ENCODE data around the gene SPATA1. TPM values are rescaled to one million over a fixed set of nuclear protein-coding genes. Genes with fewer than 3 reads are reported as not detected.
A peak's percentile ranks its signal among the peaks of the same experiment; 100 is the strongest.

Gene SPATA1
- total and polyA plus RNA-seq, 2 of the 4 experiments (the other 2 are of a cell fraction), result under 0.01 to 0.56 TPM

DNA sequence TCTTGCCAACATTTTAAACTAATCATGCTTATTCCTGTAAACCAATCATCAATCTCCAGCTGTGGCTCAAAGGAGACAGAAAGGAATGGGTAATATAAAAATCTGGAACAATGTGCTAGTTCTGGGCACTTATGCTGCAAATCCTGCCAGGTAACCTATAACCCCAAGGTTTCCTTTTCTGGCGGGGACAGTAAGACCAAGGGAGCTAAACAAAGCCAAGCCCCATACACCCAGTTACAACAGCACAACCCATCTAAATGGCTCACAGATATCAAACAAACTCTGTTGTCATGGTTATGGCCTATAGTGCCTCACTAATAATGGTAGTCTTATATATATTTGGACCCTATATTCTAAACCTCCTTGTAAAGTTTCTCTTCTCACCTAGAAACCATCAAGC lies 104.9 kb downstream of the SPATA1 start:
- BruUV-seq (replicated peaks), result no TSS peak
- DNase-seq (no peak), ATAC-seq (ENCODE audit: low read depth) (no peak)
- Histone ChIP-seq H3K27ac (ENCODE audit: insufficient read depth, low read length) (no peak overlapping the region; the same call in 1 of the 2 replicates), H3K9me3 (ENCODE audit: control insufficient read depth, insufficient read depth, low read length) (peaks cover 2% of the 10 kb centered on the region), H3K18ac (ENCODE audit: low read depth, low read length) (no peak overlapping the region), H3K9me1 (ENCODE audit: insufficient read depth, low read length) (no peaks in the 10 kb centered on the region), H3K4me3 (ENCODE audit: insufficient read depth, low read depth, low read length) (no peak overlapping the region), H3K23ac (ENCODE audit: low read depth, low read length) (no peak overlapping the region), H2BK5ac (ENCODE audit: low read depth, low read length, poor library complexity, severe bottlenecking) (no peak overlapping the region), H2AK5ac (ENCODE audit: low read depth, low read length) (0 out of 2 replicates have a peak overlapping the region, but pooled peaks have one; percentile 27), H3K4ac (ENCODE audit: low read depth, low read length) (peak overlapping the region; percentile 8; the same call in 1 of the 2 replicates), H3K4me1 (ENCODE audit: control insufficient read depth, insufficient read depth, low read length) (peaks cover 3% of the 10 kb centered on the region), H4K5ac (ENCODE audit: low read depth, low read length) (peak overlapping the region; percentile 71; the same call in 1 of the 2 replicates), H3K9ac (ENCODE audit: low read depth, low read length) (no peak overlapping the region), H3K79me1 (ENCODE audit: low read depth in 1 of 2, low read length in 2 of 2) (no peaks in the 10 kb centered on the region), H3K36me3 (ENCODE audit: control insufficient read depth, insufficient read depth, low read length) (no peaks in the 10 kb centered on the region), H3K4me2 (ENCODE audit: low read depth, low read length) (no peak overlapping the region), H2AFZ (replicated peaks; ENCODE audit: low read length, poor library complexity) (no peak overlapping the region), H2BK15ac (ENCODE audit: low read depth, low read length) (no peak overlapping the region), H3K56ac (ENCODE audit: extremely low read depth, insufficient read depth, low read length) (no peak overlapping the region), H2BK20ac (ENCODE audit: low read depth, low read length) (no peak overlapping the region), H3K27me3 (ENCODE audit: control insufficient read depth, insufficient read depth, low read length) (no peaks in the 10 kb centered on the region), H3K14ac (replicated peaks; ENCODE audit: low read depth, low read length) (no peak overlapping the region), H4K91ac (ENCODE audit: insufficient read depth, low read depth, low read length) (no peak overlapping the region), H4K8ac (ENCODE audit: low read depth in 2 of 2, low read length in 2 of 2) (peak overlapping the region in 1 of 2 experiments; percentile 83; a peak in 1 of 4 replicates), H2BK120ac (ENCODE audit: low read depth, low read length) (0 out of 2 replicates have a peak overlapping the region, but pooled peaks have one; percentile 8), H2AK9ac (replicated peaks; ENCODE audit: low read depth, low read length, poor library complexity) (peak overlapping the region; percentile 52), H4K20me1 (ENCODE audit: insufficient read depth, low read length) (no peaks in the 10 kb centered on the region)
- dilution Hi-C loops (cut with HindIII; ENCODE audit: low sequenced_read_pairs, unreplicated experiment) (no loop called here), in situ Hi-C loops (cut with MboI; ENCODE audit: low sequenced_read_pairs) (loop anchor here (25.0 kb wide), 2 partner anchors 326 to 474 kb away; partner anchors contain the start of gene PRKACB), intact Hi-C loops (cut with micrococcal nuclease) (loop anchor here (10.0 kb wide), 1 partner anchor 706 kb away; no protein-coding TSS in a partner anchor)
- WGBS, 2 experiments (ENCODE audit: extremely low coverage in 2 of 2, insufficient read length in 1 of 2), result no CpG with 5 or more reads among the region's 1 CpG
- CTCF ChIA-PET, result interaction anchor here (0.7 kb wide), 1 partner anchor 11 kb away, joined by 3 read pairs; no protein-coding TSS in a partner anchor
- POLR2A ChIA-PET (ENCODE audit: unreplicated experiment), result interaction anchor here (0.6 kb wide), 1 partner anchor 437 kb away, joined by 3 read pairs; no protein-coding TSS in a partner anchor
- TF ChIP-seq, protein P1, sequence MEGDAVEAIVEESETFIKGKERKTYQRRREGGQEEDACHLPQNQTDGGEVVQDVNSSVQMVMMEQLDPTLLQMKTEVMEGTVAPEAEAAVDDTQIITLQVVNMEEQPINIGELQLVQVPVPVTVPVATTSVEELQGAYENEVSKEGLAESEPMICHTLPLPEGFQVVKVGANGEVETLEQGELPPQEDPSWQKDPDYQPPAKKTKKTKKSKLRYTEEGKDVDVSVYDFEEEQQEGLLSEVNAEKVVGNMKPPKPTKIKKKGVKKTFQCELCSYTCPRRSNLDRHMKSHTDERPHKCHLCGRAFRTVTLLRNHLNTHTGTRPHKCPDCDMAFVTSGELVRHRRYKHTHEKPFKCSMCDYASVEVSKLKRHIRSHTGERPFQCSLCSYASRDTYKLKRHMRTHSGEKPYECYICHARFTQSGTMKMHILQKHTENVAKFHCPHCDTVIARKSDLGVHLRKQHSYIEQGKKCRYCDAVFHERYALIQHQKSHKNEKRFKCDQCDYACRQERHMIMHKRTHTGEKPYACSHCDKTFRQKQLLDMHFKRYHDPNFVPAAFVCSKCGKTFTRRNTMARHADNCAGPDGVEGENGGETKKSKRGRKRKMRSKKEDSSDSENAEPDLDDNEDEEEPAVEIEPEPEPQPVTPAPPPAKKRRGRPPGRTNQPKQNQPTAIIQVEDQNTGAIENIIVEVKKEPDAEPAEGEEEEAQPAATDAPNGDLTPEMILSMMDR (conservative IDR thresholded peaks at IDR 0.05; ENCODE audit: low read depth, low read length), result no peak
- no peak for TF ChIP-seq RFX5 (IDR thresholded peaks at IDR 0.05; ENCODE audit: low read depth, low read length)
- TF ChIP-seq, protein P2, sequence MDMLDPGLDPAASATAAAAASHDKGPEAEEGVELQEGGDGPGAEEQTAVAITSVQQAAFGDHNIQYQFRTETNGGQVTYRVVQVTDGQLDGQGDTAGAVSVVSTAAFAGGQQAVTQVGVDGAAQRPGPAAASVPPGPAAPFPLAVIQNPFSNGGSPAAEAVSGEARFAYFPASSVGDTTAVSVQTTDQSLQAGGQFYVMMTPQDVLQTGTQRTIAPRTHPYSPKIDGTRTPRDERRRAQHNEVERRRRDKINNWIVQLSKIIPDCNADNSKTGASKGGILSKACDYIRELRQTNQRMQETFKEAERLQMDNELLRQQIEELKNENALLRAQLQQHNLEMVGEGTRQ (IDR thresholded peaks at IDR 0.05; ENCODE audit: low read depth, low read length), result no peak
- TF ChIP-seq CEBPB (IDR thresholded peaks at IDR 0.05; ENCODE audit: low read depth, low read length), result no peak
- no peak for TF ChIP-seq RCOR1 (IDR thresholded peaks at IDR 0.05; ENCODE audit: insufficient replicate concordance, low read length)
- no peak for TF ChIP-seq POLR2A (IDR thresholded peaks at IDR 0.05; ENCODE audit: low read depth, low read length)
- no peak for TF ChIP-seq NFE2L2 (IDR thresholded peaks at IDR 0.05; ENCODE audit: low read depth, low read length)
